Activated naive CD8-positive, alpha-beta T cell treated with anti-CD3 and anti-CD28 coated beads for 36 hours (primary cell): ENCODE measurements around the gene HOOK2. TPM values are rescaled to one million over a fixed set of nuclear protein-coding genes. Genes with fewer than 3 reads are reported as not detected.

Source experiments
- total RNA-seq, 2 experiments: library from RNA; stranded (reverse); gene quantifications; one replicate each; pipeline ENCODE4 v1.2.3, GENCODE V29; 2021

HOOK2 gene
- total RNA-seq, 2 experiments from 2014 or later: 13.0 to 13.8 TPM

Other genes starting within 250 kb of the HOOK2 start
- gene ZNF564, start 224.1 kb downstream of the HOOK2 start, total RNA-seq: 1 to 10 TPM; 6.0 to 6.4 TPM
- 1 to 10 TPM; 7.7 to 9.2 TPM for gene ZNF490, start 164.7 kb downstream of the HOOK2 start, total RNA-seq
- 10 to 100 TPM; 14.6 to 15.1 TPM for gene ZNF791, start 164.6 kb downstream of the HOOK2 start, total RNA-seq
- 100 to 1,000 TPM; 111 to 122 TPM for gene MAN2B1, start 108.8 kb downstream of the HOOK2 start, total RNA-seq
- 10 to 100 TPM; 25.7 to 26.8 TPM for gene WDR83, start 108.7 kb downstream of the HOOK2 start, total RNA-seq
- gene DHPS, start 93.7 kb downstream of the HOOK2 start, total RNA-seq: 10 to 100 TPM; 92.9 to 99.9 TPM
- gene GNG14, start 87.6 kb downstream of the HOOK2 start, total RNA-seq: not detected
- 10 to 100 TPM; 13.1 to 13.4 TPM for gene FBXW9, start 78.9 kb downstream of the HOOK2 start, total RNA-seq
- 100 to 1,000 TPM; 125 to 134 TPM for gene TNPO2, start 51.6 kb downstream of the HOOK2 start, total RNA-seq
- gene TRIR, start 40.9 kb downstream of the HOOK2 start, total RNA-seq: 100 to 1,000 TPM; 223 to 230 TPM
- 10 to 100 TPM; 78.3 to 80.2 TPM for gene GET3, start 38.1 kb downstream of the HOOK2 start, total RNA-seq
- gene BEST2, start 23.8 kb downstream of the HOOK2 start, total RNA-seq: not detected
- 100 to 1,000 TPM; 171 to 175 TPM for gene JUNB, start 15.9 kb upstream of the HOOK2 start, total RNA-seq
- gene PRDX2, start 26.2 kb upstream of the HOOK2 start, total RNA-seq: 100 to 1,000 TPM; 238 to 241 TPM
- gene THSD8, start 26.5 kb upstream of the HOOK2 start, total RNA-seq: 10 to 100 TPM; 25.3 to 30.5 TPM
- 10 to 100 TPM; 46.1 to 55.5 TPM for gene RNASEH2A, start 31.0 kb upstream of the HOOK2 start, total RNA-seq
- not detected for gene RTBDN, start 59.0 kb upstream of the HOOK2 start, total RNA-seq
- gene MAST1, start 63.0 kb upstream of the HOOK2 start, total RNA-seq: 1 to 10 TPM; 1.2 to 2.0 TPM
- 10 to 100 TPM; 21.5 to 22.2 TPM for gene DNASE2, start 105.9 kb upstream of the HOOK2 start, total RNA-seq
- under 1 TPM; 0.34 to 0.39 TPM for gene KLF1, start 111.6 kb upstream of the HOOK2 start, total RNA-seq
- gene GCDH, start 115.6 kb upstream of the HOOK2 start, total RNA-seq: 10 to 100 TPM; 41.2 to 42.5 TPM
- 1 to 10 TPM; 1.8 to 2.7 TPM for gene SYCE2, start 143.7 kb upstream of the HOOK2 start, total RNA-seq
- gene FARSA, start 158.2 kb upstream of the HOOK2 start, total RNA-seq: 100 to 1,000 TPM; 166 to 167 TPM
- 100 to 1,000 TPM; 673 to 688 TPM for gene CALR, start 163.1 kb upstream of the HOOK2 start, total RNA-seq
- gene RAD23A, start 170.3 kb upstream of the HOOK2 start, total RNA-seq: 100 to 1,000 TPM; 176 to 181 TPM
- gene GADD45GIP1, start 181.7 kb upstream of the HOOK2 start, total RNA-seq: 10 to 100 TPM; 37.1 to 37.8 TPM
- gene DAND5, start 194.0 kb upstream of the HOOK2 start, total RNA-seq: not detected
- 1 to 10 TPM; 6.3 to 8.7 TPM for gene NFIX, start 219.9 kb upstream of the HOOK2 start, total RNA-seq